NCI-H69 (cell line): ENCODE measurements around the gene NPAS4.
"Not testable (repeated sequence)": the region's sequence is repeated elsewhere in the genome, so short reads cannot be mapped to it uniquely, and the experiment has no call there.

Source experiments
- DNase-seq: peaks from one replicate; lab custom pipeline; 2025; lab: John Stamatoyannopoulos, UW

The NPAS4 gene

GRCh38 chr11:66418168-66418985 is 2.5 kb upstream of the NPAS4 start:
- peak; percentile 84 for DNase-seq

- no peak for DNase-seq
Observed at GRCh38 chr11:66418986-66419308, 1.9 kb upstream of the NPAS4 start.

GRCh38 chr11:66419825-66420224 is 1.0 kb upstream of the NPAS4 start:
- DNase-seq, result peak; percentile 81

GRCh38 chr11:66421492-66422205 is 814 bp downstream of the NPAS4 start:
- DNase-seq, result peak; percentile 36

GRCh38 chr11:66426314-66426713 is 5.5 kb downstream of the NPAS4 start:
- no peak for DNase-seq

GRCh38 chr11:66428933-66429332 is 8.1 kb downstream of the NPAS4 start:
- DNase-seq, result no peak

- DNase-seq, result peak; percentile 84
Observed at GRCh38 chr11:66429983-66430602, 9.3 kb downstream of the NPAS4 start.

- not testable (repeated sequence) for DNase-seq
Observed at GRCh38 chr11:66431287-66431686, 10.5 kb downstream of the NPAS4 start.

- not testable (repeated sequence) for DNase-seq
Observed at GRCh38 chr11:66431871-66432329, 11.1 kb downstream of the NPAS4 start.

- no peak for DNase-seq
Observed at GRCh38 chr11:66432597-66432996, 11.8 kb downstream of the NPAS4 start.

GRCh38 chr11:66437979-66438503 is 17.2 kb downstream of the NPAS4 start:
- no peak for DNase-seq

GRCh38 chr11:66438504-66439466 is 17.9 kb downstream of the NPAS4 start, which contains the start of gene MRPL11:
TSS of gene MRPL11 (minus strand) at chr11:66438848. CDS start at chr11:66438754, 94 bp downstream.
- peak; percentile 98 for DNase-seq

GRCh38 chr11:66440101-66440939 is 19.5 kb downstream of the NPAS4 start:
- peak; percentile 76 for DNase-seq

- not testable (repeated sequence) for DNase-seq
Observed at GRCh38 chr11:66440940-66441282, 20.1 kb downstream of the NPAS4 start.

- DNase-seq, result no peak
Observed at GRCh38 chr11:66443602-66444001, 22.8 kb downstream of the NPAS4 start.

- peak; percentile 69 for DNase-seq
Observed at GRCh38 chr11:66447012-66447411, 26.2 kb downstream of the NPAS4 start.

- DNase-seq, result no peak
Observed at GRCh38 chr11:66448523-66448922, 27.7 kb downstream of the NPAS4 start.

GRCh38 chr11:66450560-66450959 is 29.7 kb downstream of the NPAS4 start:
- no peak for DNase-seq

GRCh38 chr11:66451663-66452062 is 30.8 kb downstream of the NPAS4 start:
- no peak for DNase-seq

- DNase-seq, result peak; percentile 17
Observed at GRCh38 chr11:66454247-66454646, 33.4 kb downstream of the NPAS4 start.
